Measurements from ENCODE around the gene PIGQ. TPM values are rescaled to one million over a fixed set of nuclear protein-coding genes. Genes with fewer than 3 reads are reported as not detected.

PIGQ gene
- total RNA-seq, 1 donor from 2014 or later, result 68.9 TPM

GRCh38 chr16:536746-537145 lies 33.0 kb upstream of the PIGQ start:
- intact Hi-C loops (cut with DNase I), result no loop called here
- no peak overlapping the region for H3K27ac ChIP-seq
- peaks cover 21% of the 10 kb centered on the region for H3K36me3 ChIP-seq
- no peaks in the 10 kb centered on the region for H3K9me3 ChIP-seq
- ATAC-seq, result no peak
- no peak overlapping the region for H3K4me3 ChIP-seq
- TF ChIP-seq CTCF (IDR thresholded peaks at IDR 0.05), result no peak
- no peak for DNase-seq
- H3K4me1 ChIP-seq, result peaks cover 7% of the 10 kb centered on the region
- H3K27me3 ChIP-seq (ENCODE audit: low read depth), result no peaks in the 10 kb centered on the region

GRCh38 chr16:537415-538335 lies 32.1 kb upstream of the PIGQ start:
- no peak for TF ChIP-seq CTCF (IDR thresholded peaks at IDR 0.05)
- Histone ChIP-seq H3K4me1 (peaks cover 7% of the 10 kb centered on the region), H3K27me3 (ENCODE audit: low read depth) (no peaks in the 10 kb centered on the region), H3K36me3 (peaks cover 21% of the 10 kb centered on the region), H3K4me3 (no peak overlapping the region), H3K9me3 (no peaks in the 10 kb centered on the region), H3K27ac (no peak overlapping the region)
- intact Hi-C loops (cut with DNase I), result no loop called here
- no peak for ATAC-seq
- DNase-seq, result no peak

GRCh38 chr16:539901-540530 lies 29.8 kb upstream of the PIGQ start:
- no peaks in the 10 kb centered on the region for H3K27me3 ChIP-seq (ENCODE audit: low read depth)
- TF ChIP-seq CTCF (IDR thresholded peaks at IDR 0.05), result no peak
- no peak overlapping the region for H3K4me3 ChIP-seq
- peaks cover 7% of the 10 kb centered on the region for H3K4me1 ChIP-seq
- no peak for ATAC-seq
- peaks cover 21% of the 10 kb centered on the region for H3K36me3 ChIP-seq
- no peak for DNase-seq
- H3K27ac ChIP-seq, result no peak overlapping the region
- intact Hi-C loops (cut with DNase I), result no loop called here
- no peaks in the 10 kb centered on the region for H3K9me3 ChIP-seq

- Histone ChIP-seq H3K36me3 (peaks cover 21% of the 10 kb centered on the region), H3K27ac (no peak overlapping the region), H3K4me3 (no peak overlapping the region), H3K27me3 (ENCODE audit: low read depth) (no peaks in the 10 kb centered on the region), H3K4me1 (no peaks in the 10 kb centered on the region), H3K9me3 (no peaks in the 10 kb centered on the region)
- ATAC-seq (no peak), DNase-seq (no peak)
- no peak for TF ChIP-seq CTCF (IDR thresholded peaks at IDR 0.05)
- intact Hi-C loops (cut with DNase I), result no loop called here
Observed at GRCh38 chr16:540645-541340, 29.0 kb upstream of the PIGQ start.

GRCh38 chr16:543301-544164 lies 26.2 kb upstream of the PIGQ start:
- no peaks in the 10 kb centered on the region for H3K9me3 ChIP-seq
- no peaks in the 10 kb centered on the region for H3K4me1 ChIP-seq
- no peak for ATAC-seq
- peaks cover 20% of the 10 kb centered on the region for H3K36me3 ChIP-seq
- TF ChIP-seq CTCF (IDR thresholded peaks at IDR 0.05), result no peak
- intact Hi-C loops (cut with DNase I), result no loop called here
- H3K27me3 ChIP-seq (ENCODE audit: low read depth), result no peaks in the 10 kb centered on the region
- H3K4me3 ChIP-seq, result no peak overlapping the region
- DNase-seq, result no peak
- no peak overlapping the region for H3K27ac ChIP-seq

All from lower lobe of right lung (tissue), 2 donors.